NCI-H2171 treated with DMSO at 0.1 percent for 48 hours (cell line): ENCODE measurements around the gene PROKR1.
"Not testable (repeated sequence)": the region's sequence is repeated elsewhere in the genome, so short reads cannot be mapped to it uniquely, and the experiment has no call there.

ENCODE experiments used
- DNase-seq: peaks from one replicate; lab custom pipeline; 2025; lab: John Stamatoyannopoulos, UW

The PROKR1 gene

GRCh38 chr2:68643011-68643873 is at the start of gene PROKR1:
PROKR1 (plus strand) TSS chr2:68643579; CDS start chr2:68645822, 2,243 bp downstream.
- DNase-seq, result peak; percentile 27

DNA sequence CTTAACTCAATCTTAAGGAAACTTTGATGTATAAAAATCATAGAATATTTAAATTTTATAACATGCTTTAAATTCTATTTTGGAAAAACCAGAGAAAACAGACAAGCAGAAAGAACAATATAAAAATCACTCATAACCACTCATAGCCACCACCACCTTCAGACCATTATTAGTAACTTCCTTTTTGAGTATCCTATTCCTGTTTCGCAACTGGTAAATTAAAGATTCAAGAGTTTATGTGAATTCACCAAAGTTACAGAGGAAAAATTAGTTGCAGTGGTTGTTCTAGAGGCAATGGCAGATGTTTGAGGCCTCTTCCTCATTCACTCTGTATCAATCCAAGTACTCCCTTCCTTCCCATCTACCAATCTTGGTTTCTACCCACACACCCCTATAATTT is 49.3 kb upstream of the PROKR1 start:
- no peak for DNase-seq

GRCh38 chr2:68594674-68595492 is 48.5 kb upstream of the PROKR1 start:
- DNase-seq, result peak; percentile 20

- DNase-seq, result not testable (repeated sequence)
Observed at GRCh38 chr2:68595493-68595785, 47.9 kb upstream of the PROKR1 start.

DNA sequence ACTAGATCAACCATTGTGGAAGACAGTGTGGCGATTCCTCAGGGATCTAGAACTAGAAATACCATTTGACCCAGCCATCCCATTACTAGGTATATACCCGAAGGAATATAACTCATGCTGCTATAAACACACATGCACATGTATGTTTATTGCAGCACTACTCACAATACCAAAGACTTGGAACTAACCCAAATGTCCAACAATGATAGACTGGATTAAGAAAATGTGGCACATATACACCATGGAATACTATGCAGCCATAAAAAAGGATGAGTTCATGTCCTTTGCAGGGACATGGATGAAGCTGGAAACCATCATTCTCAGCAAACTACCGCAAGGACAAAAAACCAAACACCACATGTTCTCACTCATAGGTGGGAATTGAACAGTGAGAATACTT is 42.9 kb upstream of the PROKR1 start:
- DNase-seq, result not testable (repeated sequence)

- no peak for DNase-seq
Observed at GRCh38 chr2:68603059-68603458, 40.3 kb upstream of the PROKR1 start.

DNA sequence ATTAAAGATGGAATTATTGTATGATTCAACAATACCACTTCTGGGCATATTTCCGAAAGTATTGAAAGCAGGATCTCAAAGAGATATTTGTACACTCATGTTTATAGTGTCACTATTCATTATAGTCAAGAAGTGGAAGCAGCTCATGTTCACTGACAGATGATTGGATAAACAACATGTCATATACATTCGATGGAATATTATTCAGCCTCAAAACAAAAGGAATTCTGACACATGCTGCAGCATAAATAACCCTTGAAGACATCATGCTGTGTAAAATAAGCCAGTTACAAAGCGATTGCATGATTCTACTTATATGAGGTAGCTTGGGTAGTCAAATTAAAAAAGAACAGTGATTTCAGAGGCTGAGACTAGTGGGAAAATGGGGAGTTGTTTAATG is 39.3 kb upstream of the PROKR1 start:
- no peak for DNase-seq

GRCh38 chr2:68605939-68606338 is 37.4 kb upstream of the PROKR1 start:
- DNase-seq, result no peak

GRCh38 chr2:68606759-68607158 is 36.6 kb upstream of the PROKR1 start:
- no peak for DNase-seq

DNA sequence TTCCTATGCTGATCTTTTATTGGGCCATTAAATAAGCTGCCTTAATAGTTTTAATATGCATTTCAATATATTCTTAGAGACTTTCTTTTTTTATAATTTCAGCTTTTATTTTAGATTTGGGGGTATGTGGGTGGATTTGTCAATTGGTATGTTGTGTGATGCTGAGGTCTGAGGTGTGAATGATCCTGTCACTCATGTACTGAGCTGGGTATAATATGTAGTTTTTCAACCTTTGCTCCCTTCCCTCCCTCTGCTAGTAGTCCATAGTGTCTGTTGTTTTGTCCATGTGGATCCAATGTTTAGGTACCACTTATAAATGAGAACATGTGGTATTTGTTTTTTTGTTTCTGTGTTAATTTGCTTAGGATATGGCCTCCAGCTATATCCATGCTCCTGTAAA is 35.5 kb upstream of the PROKR1 start:
- DNase-seq, result no peak

DNA sequence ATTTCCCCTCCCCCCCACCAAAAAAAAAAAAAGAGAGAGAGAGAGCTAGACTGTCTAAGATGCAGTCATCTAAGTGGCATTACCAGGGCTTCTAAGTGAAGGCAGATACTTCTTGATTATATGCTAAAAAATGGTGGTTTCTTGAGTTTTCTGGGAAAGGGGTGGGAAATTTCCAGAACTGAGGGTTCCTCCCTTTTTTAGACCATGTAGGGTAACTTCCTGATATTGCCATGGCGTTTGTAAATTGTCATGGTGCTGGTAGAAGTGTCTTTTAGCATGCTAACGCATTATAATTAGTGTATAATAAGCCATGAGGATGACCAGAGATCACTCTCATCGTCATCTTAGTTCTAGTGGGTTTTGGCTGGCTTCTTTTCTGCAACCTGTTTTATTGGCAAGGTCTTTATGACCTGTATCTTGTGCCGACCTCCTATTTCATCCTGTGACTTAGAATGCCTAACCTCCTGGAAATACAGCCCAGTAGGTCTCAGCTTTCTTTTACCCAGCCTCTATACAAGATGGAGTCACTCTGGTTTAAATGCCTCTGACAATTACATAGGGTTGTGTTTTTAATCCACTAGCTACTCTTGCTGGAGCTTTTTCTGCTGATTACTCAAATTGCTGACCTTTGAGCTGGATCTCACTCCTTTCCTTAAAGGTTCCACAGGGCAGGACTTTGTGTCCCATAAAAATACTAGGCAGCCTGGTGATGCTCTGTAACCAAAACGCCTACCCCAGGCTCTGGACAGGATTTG is 30.4 kb upstream of the PROKR1 start:
- no peak for DNase-seq

DNA sequence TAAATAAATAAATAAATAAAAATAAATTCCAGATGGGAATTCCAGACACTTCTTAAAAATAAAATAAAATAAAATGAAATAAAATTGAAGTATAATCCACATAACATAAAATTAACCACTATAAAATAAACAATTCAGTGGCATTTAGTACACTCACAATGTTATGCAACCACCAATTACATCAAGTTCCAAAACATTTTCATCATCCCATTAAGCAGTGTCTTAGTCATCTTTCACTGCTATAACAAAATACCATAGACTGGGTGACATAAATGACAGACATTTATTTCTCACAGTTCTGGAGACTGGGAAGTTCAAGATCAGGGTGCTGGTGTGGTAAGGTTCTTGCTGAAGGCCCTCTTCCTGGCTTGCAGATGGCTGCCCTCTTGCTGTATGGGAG is 22.6 kb upstream of the PROKR1 start:
- no peak for DNase-seq

- no peak for DNase-seq
Observed at GRCh38 chr2:68623820-68624219, 19.6 kb upstream of the PROKR1 start.

DNA sequence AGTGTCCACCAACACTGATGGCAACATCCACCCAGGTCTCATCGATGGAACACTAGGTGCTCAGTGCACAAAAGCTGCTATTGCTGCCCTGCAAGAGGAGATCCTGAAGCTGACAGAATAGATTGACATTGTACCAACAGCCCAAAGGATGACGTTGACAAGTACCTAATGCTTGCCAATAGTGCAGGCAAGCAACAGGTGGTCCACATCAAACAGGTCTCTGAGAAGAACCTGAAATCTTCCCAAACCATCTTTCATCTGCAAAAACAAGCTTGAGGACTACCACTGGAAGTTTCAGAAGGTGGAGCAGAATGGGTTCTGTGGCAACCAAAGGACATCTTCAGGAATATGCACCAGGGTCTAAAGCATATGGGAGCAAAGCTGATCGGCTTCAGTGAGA is 15.8 kb upstream of the PROKR1 start:
- DNase-seq, result no peak

DNA sequence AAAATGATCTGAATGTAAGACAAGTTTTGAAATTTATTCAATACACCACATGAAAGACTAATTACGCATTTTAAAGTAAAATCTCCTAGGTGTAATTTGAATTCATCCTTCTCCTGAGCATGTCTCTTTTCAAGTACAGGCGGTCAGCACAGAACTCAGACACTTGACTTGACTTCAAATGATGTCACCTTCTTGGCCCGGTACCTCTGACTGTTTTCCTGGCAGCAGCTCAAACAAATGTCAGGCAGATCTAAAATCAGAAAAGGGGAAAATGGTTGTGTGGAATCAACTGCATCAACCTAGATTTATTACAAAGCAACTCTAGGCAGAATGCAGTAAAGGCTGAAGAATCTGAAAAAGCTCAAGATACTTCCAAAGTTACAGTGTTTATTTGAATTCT is 11.4 kb upstream of the PROKR1 start:
- DNase-seq, result no peak

- DNase-seq, result no peak
Observed at GRCh38 chr2:68637047-68637446, 6.3 kb upstream of the PROKR1 start.

DNA sequence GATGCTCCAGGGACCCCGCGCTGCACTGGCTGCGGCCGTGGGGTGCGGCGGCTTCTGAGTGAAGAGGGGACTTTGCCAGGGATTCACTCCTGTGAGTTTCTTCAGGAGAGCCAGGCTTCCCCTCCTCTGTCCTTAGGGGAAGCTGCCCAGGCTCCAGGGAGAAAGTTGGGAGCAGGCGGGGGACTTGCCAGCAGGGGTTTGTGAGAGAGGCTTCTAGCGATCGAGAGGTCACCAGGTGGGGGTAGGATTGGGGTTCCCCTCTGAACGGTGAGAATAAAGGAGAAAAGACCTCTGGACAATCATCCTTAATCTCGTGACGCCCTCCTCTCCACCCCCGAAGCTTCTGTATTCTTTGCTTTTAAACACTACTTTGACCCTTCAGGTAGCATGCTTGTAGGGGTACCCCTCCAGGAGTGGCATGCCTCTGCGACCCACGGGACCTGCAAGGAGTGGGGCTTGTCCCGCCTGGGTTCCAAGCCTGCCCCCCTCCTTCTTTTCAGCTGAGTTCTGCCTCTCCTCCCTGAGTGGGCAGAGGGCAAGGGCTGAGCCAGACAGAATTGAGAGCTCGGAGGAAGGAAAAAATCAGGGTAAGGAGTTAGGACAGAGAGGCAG is 601 bp downstream of the PROKR1 start:
- DNase-seq, result no peak

DNA sequence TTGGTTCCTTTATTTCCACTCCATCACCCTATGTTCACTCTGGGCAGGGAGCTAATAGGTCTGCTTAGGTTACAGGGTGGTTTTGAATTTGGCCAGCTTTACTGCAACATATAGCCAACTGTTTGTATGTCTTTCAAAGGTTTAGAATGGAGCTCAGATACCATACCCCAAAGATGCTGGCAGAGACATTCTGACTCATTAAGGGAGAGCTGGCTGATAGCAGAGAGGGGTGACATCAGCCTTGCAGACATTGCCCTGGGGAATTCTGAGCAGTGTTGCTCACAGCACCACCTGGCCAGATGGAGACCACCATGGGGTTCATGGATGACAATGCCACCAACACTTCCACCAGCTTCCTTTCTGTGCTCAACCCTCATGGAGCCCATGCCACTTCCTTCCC is 2.1 kb downstream of the PROKR1 start:
- peak; percentile 5 for DNase-seq

- peak; percentile 18 for DNase-seq
Observed at GRCh38 chr2:68646303-68646702, 2.9 kb downstream of the PROKR1 start.

DNA sequence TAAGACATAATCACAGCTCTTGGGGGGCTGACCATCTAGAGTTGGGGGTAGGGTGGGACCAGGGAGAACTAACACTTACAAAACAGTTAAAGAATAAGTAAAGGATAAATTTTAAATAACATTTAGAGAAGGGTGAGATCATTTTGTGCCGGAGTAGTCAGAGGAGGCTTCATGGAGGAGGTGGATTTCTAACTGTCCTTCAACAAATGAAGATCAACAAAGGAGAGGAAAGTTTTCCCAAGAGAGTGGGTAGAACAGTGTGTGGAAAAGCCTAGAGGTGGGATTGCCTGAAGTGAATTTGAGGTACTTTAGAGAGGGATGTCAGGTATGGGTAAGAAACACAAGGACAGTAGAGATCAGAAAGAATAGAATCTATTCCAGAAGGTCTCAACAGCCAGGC is 7.3 kb downstream of the PROKR1 start:
- no peak for DNase-seq

DNA sequence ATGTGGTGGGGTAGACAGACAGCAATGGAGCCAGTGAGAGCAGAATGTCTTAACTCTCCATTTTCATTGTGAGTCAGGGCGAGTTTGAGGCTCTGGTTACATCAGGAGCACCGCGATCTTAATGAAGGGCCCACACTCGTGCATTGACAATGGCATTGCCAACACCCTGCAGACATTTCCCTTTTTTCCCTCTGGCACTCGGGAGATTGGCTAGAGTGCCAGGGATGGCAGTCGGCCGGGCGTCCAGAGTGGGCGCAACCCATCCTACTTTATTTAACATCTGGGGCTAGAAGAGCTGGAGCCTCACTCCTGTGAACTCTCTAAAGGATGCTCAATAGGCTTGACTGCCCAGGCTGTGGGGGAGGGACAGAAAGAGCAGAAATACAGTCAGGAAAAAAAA is 9.7 kb downstream of the PROKR1 start:
- no peak for DNase-seq

- DNase-seq, result no peak
Observed at GRCh38 chr2:68653538-68653982, 10.2 kb downstream of the PROKR1 start.
